ENCODE data around the gene H3-3A.

The H3-3A gene

DNA sequence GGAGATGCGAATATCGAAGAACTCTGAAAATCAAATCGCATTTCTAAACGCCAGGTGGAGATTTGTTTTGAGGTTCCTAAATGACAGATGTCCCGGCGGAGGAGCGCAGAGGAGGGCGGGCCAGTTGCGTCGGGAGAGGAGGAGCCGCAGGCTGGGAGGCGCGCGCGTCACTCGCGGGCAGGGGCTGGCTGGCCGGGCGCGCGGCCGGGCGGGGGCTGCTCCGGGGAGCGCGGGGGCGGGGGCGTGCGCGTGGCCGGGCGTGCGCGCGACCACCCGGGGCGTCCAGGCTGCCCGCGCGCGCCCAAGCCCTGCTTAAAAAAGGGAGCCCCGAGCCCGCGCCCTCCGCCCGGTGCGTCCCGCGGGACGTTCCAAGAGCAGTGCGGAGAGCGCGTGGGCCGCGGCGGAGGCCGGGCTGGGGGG, 47.3 kb downstream of the H3-3A start:
- no peak for TF ChIP-seq CTCF (IDR thresholded peaks at IDR 0.05; ENCODE audit: low read depth, low read length, missing control alignments)
- peak overlapping the region; percentile 54 for H3K4me3 ChIP-seq (replicated peaks; ENCODE audit: low read depth, low read length)
- peak; percentile 59 for DNase-seq (ENCODE audit: extremely low read depth, low read depth)

DNA sequence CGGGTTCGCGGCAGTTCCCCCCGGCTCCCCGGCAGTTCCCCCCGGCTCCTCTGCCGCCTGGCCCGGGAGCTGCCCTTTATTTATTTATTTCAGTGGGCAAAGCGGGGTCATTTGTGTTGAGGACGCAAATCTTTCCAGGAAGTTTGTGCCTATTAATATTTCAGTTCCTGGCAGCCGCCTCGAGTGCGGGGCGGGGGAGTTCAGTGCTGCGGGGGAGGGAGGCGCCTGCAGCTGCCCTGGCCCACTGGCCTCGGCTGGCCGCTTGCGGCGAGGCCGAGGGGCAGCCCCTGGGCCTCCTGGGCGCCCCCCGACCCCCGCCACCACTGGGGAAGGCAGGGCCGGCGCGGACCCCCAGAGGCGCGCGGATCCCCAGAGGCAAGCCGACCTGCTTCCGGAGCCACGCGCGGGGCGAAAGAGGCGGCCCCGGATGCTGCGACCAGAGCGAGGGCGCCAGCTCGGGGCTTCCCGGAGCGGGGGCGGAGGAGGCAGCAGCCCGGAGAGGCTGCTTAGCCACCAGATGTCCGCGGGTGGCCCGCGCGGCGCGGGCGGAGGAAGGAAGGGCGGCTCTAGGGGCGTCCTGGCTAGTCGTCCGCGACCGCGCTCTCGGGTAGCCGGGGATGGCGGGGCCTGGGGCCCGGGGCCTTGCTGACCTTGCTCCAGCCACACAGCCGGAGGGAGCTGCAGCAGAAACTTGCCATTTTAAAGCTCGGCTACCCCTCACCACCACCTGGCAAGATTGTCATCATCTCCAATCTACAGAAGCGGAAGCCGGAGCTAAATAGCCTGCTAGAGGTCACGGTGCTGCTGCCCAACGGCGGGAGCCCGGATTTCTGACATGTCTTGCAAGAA, 48.0 kb downstream of the H3-3A start:
- peak overlapping the region; percentile 54 for H3K4me3 ChIP-seq (replicated peaks; ENCODE audit: low read depth, low read length)
- no peak for DNase-seq (ENCODE audit: extremely low read depth, low read depth)
- no peak for TF ChIP-seq CTCF (IDR thresholded peaks at IDR 0.05; ENCODE audit: low read depth, low read length, missing control alignments)

DNA sequence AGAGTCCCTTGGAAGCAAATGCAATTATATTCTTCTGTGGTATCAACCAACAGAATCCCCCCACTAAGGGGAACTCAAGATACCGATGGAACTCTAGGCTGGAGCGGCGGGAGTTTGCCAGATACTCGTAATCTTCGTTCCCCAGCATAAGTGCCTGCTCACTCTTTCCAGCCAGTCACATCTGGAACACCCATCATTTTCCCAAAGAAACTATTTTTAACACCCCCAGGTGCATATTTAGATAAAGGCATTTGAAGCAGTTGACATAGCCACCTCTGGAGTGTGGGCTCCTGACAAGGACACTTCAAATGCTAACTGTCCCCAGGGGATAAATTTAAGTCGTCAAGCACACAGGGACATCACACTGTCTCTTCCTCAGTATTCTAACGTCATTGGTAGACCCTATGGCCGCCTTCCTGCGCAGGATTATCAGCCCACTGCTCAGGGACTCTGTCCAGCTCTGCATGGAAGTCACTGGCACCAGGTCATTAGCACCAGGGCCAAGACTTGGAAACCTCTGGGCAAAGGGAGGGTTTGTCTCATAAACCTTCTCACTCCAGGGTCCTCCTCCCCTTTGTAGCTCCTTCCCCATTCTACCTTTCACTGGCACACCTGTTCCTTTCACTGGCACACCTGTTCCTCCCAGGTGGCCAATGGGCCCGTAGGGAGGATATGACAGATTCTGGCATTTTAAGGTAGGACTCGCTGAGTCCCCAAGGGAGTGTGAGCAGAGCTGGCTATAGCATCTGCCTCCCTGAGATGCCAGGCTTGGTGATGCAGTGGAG, 48.8 kb downstream of the H3-3A start:
- TF ChIP-seq CTCF (IDR thresholded peaks at IDR 0.05; ENCODE audit: low read depth, low read length, missing control alignments) = no peak
- DNase-seq (ENCODE audit: extremely low read depth, low read depth) = no peak

GRCh38 chr1:226111883-226112261, 49.4 kb downstream of the H3-3A start:
- TF ChIP-seq CTCF (IDR thresholded peaks at IDR 0.05; ENCODE audit: low read depth, low read length, missing control alignments) = no peak
- no peak for DNase-seq (ENCODE audit: extremely low read depth, low read depth)
- no peak overlapping the region for H3K4me3 ChIP-seq (replicated peaks; ENCODE audit: low read depth, low read length)

More for the DNA sequence above, 48.8 kb downstream of the H3-3A start:
- peak overlapping the region; percentile 54 for H3K4me3 ChIP-seq (replicated peaks; ENCODE audit: low read depth, low read length)

GRCh38 chr1:226112626-226113025, 50.1 kb downstream of the H3-3A start:
- TF ChIP-seq CTCF (IDR thresholded peaks at IDR 0.05; ENCODE audit: low read depth, low read length, missing control alignments) = no peak
- DNase-seq (ENCODE audit: extremely low read depth, low read depth) = no peak
- no peak overlapping the region for H3K4me3 ChIP-seq (replicated peaks; ENCODE audit: low read depth, low read length)

GRCh38 chr1:226116673-226117072, 54.2 kb downstream of the H3-3A start:
- no peak for DNase-seq (ENCODE audit: extremely low read depth, low read depth)
- H3K4me3 ChIP-seq (replicated peaks; ENCODE audit: low read depth, low read length) = no peak overlapping the region
- no peak for TF ChIP-seq CTCF (IDR thresholded peaks at IDR 0.05; ENCODE audit: low read depth, low read length, missing control alignments)

Data from HFF-Myc (cell line).